ENCODE data around the gene SUPT4H1.

Gene SUPT4H1

DNA sequence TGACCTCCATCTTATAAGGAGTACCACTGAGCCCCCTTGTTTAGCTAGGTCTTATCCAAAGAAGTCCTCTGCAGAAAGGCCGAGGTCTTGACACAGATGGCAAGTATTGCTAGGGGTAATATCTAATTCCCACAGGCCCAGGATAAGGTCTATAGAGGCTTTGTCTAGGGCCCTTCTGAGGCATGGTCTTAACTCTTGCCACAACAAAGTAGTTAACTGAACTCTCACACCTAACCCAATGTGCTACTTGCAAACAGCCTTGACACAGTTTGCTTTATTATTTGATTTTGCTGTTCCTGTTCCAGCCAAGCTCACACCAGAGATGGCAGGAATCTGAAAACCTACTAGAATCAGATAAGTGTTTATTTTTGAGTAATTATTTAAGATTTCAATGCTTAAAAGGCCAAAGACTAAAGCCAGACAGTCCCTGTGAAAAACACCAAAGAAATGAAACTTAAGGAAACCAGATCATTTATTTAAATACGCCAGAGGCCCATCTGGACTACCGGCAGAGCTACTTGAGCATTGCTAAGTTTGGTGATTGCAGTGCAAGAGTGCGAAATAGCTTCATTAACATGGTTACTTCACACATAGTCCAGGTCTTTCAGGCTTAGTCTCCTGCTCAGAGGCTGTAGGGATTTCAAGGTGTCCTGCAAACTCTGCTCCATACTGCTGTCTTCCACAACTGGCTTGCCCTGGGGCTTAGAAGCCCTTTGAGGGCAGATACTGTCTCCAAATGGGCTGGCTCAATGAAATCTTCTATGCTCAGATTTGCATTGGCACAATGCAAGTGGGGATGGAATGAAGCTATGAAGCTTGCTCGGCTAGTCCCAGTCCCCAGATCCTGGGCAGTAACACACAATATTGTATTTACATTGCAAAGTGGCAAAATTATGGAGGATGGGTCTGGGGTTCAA is 28.5 kb upstream of the SUPT4H1 start:
- DNase-seq, result no peak

DNA sequence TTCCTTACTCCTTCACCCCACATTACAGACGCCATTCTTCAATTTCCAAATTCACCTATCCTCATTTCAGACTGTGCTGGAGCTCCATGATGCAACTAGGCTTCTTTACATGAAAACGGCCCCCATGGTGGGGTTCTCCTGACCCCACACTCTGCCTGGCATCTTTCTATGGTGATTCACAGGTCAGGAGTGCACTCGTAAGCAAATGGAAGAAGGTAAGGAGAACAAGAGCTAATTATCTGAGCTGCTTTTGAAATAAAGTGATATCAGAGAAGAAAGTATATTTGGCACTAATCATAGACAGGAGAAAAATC is 27.5 kb upstream of the SUPT4H1 start:
- no peak for DNase-seq

DNA sequence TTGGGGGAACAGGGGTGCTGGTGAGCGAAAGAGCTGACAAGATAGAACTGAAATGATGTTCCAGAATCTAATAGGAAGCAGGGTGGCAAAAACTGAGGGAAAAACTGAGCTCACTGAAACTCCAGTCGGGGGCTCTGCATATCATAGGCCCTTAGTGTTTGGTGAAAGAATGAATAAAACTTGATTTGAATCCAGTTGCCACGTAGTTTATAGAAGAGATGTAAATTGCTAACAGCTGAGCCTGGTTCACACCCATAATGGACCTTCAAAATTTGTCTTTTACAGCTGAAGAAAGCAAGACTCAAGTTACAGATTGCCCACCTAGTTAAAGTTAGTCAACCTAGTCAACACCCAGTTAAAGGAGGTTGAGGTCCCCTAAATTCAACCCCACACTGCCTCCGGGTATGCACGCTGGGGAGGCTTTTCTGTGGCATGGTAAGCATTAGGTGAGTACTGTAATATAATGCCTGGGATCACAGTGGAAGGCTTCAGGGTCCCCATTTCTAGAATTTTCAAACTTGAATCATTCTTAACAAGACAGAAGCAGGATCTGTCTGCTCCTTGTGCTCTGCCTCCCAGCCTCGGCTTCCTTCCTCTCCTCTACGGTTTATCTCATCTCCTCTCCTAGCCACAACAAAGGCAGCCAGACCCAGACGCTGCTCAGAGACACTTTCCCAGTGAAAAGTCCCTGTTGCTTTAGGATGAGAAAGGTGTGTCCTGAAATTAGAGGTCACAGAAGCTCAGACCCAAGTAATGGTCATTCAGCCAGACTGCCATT is 26.9 kb upstream of the SUPT4H1 start:
- DNase-seq, result no peak

DNA sequence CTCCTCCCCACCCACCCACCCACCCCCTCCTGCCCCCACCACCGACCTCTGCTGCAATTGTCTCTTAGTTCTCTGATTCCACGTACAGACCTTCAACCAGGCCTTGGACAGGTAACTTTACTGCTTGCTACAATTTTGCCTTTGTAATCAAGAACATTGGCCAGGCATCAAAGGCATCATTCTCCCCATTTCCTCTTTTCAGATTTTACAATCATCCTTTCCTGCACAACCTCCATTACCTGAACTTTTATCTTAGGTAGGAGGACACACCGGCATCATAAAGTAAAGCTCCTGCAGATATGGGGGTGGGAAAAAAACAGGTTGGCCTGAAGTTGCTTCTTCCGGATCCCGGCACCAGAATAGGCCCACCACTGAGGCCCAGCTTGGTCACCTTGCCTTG is 25.7 kb upstream of the SUPT4H1 start:
- DNase-seq, result no peak

DNA sequence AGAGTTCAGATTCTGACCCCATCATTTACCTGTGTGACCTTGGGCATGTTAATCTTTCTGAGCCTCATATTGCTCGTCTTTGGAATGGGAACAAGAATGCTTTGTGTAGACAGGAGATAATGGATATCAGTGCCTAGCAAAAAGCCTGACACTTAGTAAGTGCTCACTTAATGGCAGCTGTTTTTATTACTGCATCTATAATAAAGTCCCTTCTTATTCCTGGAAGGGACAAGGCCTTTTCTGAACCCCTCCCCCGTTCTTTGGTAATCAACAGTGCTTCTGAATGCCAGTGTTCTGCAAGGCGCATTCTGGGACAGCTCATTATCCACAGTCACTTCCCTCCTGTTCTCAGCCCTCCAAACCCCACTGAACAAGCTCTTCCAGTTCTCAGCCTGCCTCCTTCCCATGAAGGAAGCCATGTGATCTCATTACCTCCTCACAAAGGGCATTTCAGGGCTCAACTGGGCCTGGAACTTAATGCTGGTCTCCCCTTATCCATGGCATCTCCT is 25.1 kb upstream of the SUPT4H1 start:
- DNase-seq, result no peak

DNA sequence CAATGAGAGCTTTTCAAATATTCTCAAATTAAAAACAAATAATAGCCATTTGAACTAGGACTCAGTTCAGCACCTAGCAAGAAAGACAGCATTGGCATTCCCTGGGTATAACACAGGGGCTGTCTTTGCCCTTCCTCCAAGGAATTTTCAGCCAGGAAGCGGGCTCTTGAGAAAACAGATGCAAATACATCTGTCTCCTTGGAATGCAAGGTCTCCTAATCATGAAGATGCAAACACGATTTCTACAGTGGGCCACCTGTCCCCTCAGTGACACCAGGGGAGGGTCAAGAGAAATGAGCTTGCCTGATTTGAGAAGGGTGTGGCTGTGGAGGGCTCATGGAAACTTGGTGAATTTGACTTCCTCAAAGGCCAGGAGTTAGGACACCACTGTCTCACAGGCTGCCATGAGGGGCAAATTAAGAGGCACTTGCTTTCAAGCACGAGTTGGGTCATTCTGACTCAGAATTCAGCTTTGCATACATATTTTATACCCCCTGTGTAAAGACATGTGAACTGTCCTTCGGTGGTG is 24.5 kb upstream of the SUPT4H1 start:
- no peak for DNase-seq

DNA sequence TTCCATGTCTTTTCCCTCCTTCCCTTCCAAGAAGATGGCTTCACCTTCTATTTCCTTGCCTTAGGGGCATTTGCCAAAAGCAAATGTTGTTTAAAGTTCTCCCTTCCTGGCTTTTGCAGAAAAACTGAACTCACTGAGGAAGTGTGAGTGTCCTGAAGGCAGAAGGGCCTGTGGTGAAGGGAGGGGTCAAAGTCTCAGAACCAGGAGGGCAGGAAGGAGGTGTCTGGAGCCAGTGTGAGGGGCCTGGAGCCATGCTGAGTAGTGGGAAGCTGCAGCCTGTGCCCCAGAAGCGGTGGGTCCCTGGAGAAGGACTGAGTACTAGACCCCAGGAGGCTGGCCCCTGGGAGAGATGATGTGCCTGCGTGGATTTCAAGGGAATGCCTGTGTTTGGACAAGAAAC is 23.8 kb upstream of the SUPT4H1 start:
- DNase-seq, result no peak

DNA sequence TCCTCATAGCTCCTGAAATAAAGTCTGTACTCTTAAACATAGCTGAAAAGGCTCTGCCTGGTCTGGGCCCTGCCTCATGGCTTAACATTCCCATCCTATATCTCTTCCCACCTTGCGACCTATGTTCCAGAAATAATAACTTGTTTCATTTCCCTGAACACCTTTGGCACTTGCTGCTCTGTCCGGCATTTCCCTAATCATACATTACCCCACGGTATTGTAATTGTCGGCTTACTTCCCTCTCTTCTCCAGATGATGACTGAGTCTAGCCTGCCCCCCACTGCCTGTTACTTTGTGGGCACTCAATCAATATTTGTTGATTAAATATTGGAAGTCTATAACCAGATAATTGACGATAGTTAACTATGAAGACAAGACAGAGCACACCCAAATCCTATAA is 23.3 kb upstream of the SUPT4H1 start:
- no peak for DNase-seq

DNA sequence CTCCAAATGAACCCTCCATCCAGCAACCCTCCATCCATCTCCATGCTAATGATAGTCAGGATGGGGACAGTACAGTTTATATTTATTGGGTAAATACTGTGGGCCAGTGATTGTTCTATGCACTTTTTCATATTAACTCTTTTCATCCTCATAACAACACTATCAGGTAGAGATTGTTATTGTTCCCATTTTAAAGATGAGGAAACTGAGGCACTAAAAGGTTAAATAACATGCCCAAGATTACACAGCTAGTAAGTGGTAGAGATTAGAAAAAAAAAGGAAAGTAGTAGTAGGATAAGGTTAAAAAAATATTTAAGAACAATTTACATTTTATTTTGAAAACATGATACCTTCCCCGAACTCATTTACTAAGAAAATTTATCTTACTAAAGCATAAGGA is 21.9 kb upstream of the SUPT4H1 start:
- DNase-seq, result no peak

DNA sequence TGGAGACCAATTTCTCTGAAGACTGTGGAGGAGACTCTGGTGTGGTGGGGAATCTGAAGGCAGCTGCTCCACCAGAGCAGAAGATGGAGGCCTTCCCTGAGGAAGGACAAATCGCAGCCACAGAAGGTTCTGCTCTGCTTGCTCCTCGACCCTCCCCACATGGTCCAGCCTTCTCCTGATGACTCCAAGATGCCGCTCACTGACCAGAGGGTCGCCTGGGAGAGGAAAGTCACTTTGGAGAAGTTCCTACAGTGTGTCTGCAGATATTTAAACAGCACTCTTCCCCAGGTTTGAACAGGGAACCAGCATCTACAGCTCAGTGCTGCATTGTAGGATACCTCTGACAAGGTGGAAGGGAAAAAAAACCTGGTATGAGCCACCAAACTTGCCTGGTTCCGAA is 21.0 kb upstream of the SUPT4H1 start:
- DNase-seq, result no peak

DNA sequence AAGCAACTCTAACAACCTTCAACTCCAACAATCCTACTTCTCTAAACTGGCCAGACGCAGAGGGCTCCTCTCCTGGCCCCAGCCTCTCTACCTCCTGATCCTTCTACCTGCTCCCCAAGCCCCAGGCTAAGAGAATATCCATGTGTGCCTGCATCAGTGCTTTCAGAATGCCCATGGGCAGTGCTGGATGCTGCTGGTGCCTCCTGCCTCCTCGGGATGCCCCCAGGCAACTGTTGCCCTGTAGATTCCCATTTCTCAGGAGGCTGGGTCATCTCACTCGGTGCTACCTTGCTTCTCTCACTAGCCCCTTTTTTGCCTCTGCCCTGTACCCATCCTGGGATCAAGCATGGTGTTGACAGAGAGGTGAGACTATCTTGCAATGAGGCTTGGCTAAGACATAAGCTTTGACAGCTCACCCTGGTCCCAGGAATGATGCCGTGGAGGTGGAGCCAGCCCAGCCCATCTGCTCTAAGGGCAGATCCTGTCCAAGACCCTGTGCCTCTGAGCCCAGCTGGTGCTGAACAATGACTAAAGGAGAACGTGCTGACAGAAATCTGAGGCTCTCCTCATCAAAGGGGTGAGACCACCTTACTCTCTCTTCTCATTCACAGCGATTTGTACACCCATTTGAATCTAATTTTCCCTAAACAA is 19.4 kb upstream of the SUPT4H1 start:
- no peak for DNase-seq

DNA sequence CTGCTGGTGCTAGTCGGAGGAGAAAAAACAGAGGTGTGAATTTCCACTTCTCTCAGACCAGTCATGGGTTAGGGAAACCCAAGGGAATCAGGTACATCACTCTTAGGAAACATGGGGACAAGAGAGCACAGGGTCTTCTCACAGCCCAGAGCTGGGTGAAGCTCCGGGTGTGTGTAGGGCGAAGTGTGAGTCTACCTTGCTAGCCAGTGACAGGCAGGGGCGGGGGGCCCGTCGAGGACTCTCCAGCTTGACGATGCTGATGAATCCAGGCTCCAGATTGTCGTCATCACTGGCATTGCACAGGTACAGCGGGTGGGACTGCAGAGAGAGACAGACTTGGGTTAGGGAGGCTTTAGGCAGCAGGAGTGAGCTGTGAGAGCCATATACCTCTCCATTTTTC is 18.7 kb upstream of the SUPT4H1 start:
- DNase-seq, result no peak

DNA sequence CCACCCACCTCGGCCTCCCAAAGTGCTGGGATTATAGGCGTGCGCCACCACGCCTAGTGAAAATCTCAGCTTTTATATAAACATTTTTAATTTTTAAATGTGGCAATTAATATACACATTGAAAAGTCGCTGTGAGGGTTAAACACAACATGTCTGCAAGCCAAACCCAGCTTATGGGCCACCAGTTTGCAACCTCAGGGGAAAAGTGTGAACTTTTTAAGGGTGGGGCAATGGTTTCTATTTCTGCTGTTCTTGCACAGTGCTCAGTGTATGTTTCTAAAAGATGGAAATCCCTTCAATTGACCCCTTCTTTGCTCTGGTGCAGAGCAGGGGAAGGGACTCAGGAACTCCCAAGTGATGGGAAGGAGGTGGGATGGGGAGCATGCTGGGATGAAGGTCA is 18.3 kb upstream of the SUPT4H1 start:
- DNase-seq, result no peak

DNA sequence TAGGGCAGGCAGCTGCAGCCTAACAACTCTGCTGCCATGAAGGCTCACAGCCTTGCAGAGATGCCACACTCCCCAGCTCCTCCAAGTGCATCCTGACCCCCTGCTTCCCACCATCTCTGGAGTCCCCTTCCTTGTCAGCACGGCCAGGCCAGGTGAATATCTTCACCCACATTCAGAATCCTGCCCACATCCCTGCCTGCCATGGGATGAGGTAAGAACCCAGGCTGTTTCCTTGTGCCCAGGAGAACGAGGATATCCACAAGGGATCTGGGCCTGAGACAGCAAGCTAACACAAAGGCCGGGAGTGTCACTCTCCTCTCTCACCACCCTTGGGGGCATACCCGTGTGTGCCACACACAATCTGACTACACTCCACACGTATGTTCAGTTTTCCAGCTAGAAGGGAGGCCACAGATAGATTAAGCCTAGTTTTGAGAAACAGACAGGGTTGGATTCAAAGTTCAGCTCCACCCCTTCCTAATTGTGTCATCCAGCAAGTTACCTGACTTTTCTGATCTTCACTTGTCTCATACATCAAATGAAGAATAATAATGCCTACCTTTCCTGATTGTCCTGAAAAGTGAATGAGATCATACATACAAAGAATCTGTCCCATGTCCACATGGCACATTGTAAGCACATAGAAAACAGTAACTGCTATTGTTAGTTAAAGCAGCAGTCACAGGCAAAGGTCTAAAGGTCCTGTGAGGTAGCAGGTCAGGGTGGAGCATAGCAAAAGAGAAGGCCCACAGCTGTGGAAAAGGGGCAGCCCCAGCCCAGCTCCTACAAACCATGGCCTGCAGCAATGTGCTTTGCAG is 17.4 kb upstream of the SUPT4H1 start:
- no peak for DNase-seq

DNA sequence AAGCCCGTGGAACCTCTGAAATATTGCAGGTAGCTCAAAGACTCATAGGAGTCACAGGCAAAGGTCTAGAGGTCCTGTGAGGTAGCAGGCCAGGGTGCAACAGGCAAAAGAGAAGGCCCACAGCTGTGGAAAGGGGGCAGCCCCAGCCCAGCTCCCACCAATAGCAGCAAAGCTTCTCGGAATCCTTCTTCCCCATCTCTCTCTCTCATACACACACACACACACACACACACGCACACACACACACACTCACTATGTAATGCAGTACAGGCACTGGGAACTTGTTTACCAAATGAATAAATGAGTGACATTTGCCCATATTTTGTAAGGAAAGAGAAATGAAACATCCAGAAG is 16.8 kb upstream of the SUPT4H1 start:
- no peak for DNase-seq

DNA sequence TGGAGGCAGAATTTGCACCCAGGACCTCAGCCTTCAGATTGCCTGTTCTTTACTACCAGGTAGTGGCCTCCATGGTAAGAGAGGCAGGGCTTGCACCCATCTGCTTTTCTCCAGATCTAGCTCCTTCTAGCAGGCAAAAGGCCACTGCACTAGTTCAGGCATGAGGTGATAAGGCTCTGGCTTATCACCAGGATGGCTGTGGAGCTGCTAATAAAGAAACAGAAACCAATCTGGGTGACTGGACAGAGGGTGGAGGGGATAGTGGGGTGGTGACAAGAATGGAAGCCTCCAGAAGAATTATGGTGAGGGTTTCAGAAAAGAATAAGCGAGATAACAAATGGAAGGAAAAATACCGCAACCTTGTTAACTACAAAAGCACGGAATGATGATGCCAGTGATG is 15.5 kb upstream of the SUPT4H1 start:
- no peak for DNase-seq

DNA sequence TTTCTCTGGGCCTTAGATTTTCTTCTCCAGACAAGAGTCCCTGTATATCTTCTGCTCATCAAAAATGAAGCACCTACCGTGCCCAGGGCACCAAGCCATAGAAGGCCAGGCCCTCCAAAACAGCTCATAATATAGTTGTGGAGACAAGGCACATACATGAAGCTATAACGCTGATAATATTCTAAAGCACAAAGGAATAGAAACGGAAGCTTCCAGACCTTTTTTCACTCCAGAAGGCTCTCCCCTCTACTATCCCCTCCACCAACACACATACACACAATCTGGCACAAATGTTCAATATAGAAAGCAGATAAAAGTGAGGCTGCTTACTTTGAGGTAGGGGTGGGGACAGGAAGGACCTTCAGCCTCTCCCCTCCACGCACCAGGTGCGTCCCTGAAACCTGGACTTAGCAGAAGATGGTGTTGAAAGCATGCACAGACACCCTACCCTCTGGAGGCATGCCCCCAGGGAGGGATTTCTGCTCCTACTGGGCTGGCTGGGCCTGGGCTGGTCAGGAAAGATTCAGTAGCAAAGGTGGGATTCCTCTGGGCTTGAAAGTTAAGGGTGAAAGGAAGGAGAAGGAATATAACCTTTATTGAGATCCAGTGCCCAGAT is 14.1 kb upstream of the SUPT4H1 start:
- no peak for DNase-seq

DNA sequence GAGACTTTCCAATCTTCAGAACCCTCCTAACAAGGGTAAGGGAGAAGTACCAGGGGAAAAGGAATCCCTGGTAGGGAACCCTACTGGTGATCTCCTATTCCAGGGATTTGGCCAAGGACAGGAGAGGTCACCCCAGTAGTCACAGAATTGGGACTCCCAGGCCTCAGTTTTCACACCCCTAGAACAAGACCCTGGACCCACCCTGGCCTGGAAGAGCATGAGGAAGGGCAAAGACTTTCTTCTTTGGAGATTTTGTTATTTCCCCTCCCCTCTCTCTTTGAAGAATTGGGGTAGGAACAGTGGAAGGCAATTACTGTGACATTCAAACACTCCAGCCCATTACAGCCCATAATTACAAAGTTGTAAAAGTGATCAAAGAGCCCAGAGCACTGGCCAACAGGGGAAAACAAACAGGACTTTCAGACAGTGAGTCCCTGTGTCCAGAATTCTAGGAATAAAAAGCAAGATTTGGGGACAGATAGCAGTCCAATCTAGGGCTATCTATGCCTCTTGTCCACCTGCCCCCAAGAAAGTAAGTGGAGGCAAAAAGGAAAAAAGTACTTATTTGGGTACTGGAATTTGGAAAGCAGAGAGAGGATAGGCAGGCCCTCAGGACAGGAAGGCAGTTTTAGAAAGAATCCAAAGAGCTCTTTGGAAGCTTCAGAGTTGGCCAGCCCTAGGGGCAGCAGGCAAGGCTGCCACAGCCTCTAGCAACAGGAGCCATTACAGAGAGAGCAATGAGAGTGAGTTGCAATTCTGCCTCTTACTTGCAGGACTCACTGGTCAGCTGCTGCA is 13.4 kb upstream of the SUPT4H1 start:
- no peak for DNase-seq

DNA sequence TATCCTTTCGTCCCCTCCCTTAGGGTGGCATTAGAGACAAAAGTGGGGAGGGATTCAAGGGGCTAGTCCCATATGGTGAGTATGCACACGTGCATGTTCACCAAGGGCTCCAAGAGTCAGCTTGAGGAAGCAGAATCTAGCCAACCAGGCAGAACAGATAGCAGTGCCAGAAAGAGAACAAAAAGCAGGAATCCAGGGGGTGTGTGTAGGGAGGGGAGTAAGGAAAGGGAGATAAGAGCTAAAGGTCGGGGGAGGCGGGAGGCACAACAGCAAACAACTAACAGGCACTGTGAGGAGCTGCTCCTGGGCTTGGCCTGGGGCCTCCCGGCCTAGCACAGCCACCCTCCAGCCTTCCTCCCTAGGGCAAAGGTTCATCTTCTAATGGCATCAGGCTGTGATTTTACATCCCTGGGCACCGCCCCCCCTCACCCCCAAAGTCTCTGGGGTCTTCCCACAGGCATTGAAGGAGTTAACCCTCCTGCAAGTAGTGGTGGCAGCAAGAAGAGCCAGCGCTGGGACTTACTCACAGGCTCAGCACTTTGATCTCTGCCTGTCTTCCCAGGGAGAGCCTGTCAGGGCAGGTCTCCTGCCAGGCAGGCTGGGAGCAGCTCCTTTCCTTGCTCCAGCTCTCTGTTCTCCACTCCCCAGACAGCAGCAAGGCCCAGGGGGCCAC is 12.4 kb upstream of the SUPT4H1 start:
- DNase-seq, result no peak

DNA sequence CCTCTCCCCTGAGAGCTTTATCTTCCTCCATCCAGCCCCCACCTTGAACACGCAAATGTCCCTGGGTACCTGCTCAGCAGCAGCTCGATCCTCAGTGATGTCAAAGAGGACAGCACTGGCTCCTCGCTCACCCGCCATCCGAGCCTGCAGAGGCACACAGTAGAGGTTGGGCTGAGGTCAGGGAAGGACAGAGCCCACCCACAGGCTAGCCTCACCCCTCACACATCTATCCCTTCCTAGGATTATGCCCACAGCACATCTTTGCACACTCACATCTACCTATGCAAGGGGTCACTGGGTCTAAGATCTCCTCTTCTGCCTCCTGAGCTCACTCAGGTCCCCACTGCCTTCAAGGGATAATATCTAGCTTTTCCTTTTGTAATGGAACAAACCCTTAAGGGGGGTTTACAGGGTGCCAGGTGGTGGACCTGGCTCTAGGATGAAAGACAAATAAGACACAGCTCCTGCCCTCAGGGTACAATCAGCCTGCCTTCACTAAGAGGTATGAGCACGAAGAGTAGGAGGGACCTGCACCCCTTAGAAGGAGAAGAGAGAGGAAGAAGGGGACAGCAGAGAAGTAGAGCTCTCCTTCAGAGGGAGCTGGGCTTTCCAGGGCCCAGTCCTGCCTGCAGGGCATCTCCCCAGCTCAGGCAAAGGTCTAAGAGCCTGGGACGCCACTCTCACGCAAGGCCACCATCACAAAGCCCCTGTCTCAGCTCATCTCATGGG is 11.6 kb upstream of the SUPT4H1 start:
- DNase-seq, result no peak

Data from activated effector memory CD4-positive, alpha-beta T cell treated with Interleukin-2 at 50 U/mL for 16 hours (primary cell).